Small intestine (tissue), 7 donors: Measurements from ENCODE around the gene COASY. TPM values are rescaled to one million over a fixed set of nuclear protein-coding genes. Genes with fewer than 3 reads are reported as not detected.

Experiments used
- DNase-seq, 2 donors: peaks; one replicate each; pipeline versions ENCODE4 v3.0.0 to v3.0.0-alpha.2; 2013
- FAIRE-seq: peaks from 2 replicates; lab custom pipeline; 2012; peaks lifted over from hg19 to GRCh38; lab: Jason Lieb, UNC
- H3K27ac ChIP-seq, 3 donors: one replicate each; pipeline ENCODE4 v1.5.1; 2013; ENCODE audit warnings: low read length in 2 of 3, mild to moderate bottlenecking in 2 of 3, control low read depth in 1 of 3, inconsistent platforms in 1 of 3, low read depth in 1 of 3, moderate library complexity in 1 of 3
- H3K27me3 ChIP-seq, 3 donors: one replicate each; pipeline ENCODE4 v1.6.1; 2013; ENCODE audit warnings: low read length in 3 of 3, inconsistent platforms in 1 of 3; ENCODE audit not compliant: control insufficient read depth in 3 of 3, insufficient read depth in 3 of 3
- H3K36me3 ChIP-seq, 3 donors: one replicate each; pipeline ENCODE4 v1.6.1; 2013; ENCODE audit warnings: low read length in 3 of 3, inconsistent platforms in 1 of 3, low read depth in 1 of 3, mild to moderate bottlenecking in 1 of 3, moderate library complexity in 1 of 3; ENCODE audit not compliant: control insufficient read depth in 3 of 3, insufficient read depth in 2 of 3
- H3K4me1 ChIP-seq, 3 donors: one replicate each; pipeline ENCODE4 v1.6.1; 2013; ENCODE audit warnings: low read length in 2 of 3, inconsistent platforms in 1 of 3, low read depth in 1 of 3, mild to moderate bottlenecking in 1 of 3, moderate library complexity in 1 of 3; ENCODE audit not compliant: control insufficient read depth in 3 of 3, insufficient read depth in 2 of 3
- H3K4me3 ChIP-seq, 3 donors: one replicate each; pipeline ENCODE4 v1.5.1; 2013; ENCODE audit warnings: low read length in 3 of 3, control low read depth in 1 of 3, inconsistent platforms in 1 of 3, low read depth in 1 of 3, mild to moderate bottlenecking in 1 of 3, moderate library complexity in 1 of 3
- H3K9me3 ChIP-seq, 2 donors: one replicate each; pipeline ENCODE4 v1.6.1; 2013; ENCODE audit warnings: low read depth in 1 of 2, low read length in 1 of 2; ENCODE audit not compliant: control insufficient read depth in 2 of 2, insufficient read depth in 1 of 2
- WGBS, 3 donors: extraction: QIAGEN DNeasy Blood & Tissue Kit; methylation state at CpG; one replicate each; pipeline ENCODE4 v1.1.7; 2013; 5-methylcytosine and 5-hydroxymethylcytosine counted together
- polyA plus RNA-seq, 4 donors: library from polyadenylated mRNA; stranded (reverse) in 3 of 4; unstranded in 1 of 4; fragments of 200-250 nt in 3 of 4; fragments of 120-200 nt in 1 of 4; gene quantifications; one replicate each; pipeline versions ENCODE4 v1.2.1 to v1.2.3, GENCODE V29; 2013
- donor health status: healthy with polysubstance abuse.
- donor health status: control.
- donor health status: control.
- donor health status: Bipolar disorder and iron deficiency.
- donor health status: healthy.

Gene COASY
- polyA plus RNA-seq, 4 donors: 72.6 to 153 (median 101) TPM

DNA sequence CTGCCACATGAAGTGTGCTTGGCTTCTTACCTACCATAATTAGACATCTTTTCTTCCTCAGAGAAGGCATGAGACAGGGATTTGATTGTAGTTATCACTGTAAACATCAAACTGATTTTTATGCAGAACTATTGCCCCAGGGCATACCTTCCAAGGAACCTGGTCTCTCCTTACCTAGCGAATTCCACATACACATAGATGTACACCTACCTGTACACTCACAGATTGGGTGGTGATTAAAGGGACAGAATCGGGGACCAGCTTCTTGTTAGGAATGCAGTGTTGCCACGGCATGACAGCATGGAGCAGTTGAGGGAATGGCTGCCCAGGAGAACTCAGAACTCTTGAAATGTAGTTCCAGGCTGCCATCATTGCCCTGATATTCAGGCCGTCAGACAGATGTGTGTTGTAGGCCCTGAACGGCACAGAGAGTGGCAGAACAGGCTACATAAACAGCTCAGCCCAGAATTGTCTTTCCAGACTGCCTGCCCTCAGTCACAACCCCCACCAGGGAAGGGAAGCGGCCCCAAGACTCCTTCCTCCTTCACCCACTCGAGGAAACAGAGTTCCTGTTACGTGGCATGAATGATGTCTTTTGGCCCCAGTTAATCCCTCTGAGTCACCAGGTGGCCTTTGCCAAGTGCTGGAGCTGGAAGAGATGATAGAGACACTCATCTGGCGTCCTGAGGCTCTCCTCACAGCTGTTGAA is 43.7 kb upstream of the COASY start:
- peaks cover 6 to 83% (median 28%) of the 10 kb centered on the region in 3 donors for H3K4me1 ChIP-seq
- no peaks in the 10 kb centered on the region for H3K9me3 ChIP-seq
- peaks cover 8 to 85% (median 9%) of the 10 kb centered on the region in 3 donors for H3K36me3 ChIP-seq
- H3K27me3 ChIP-seq: no peaks in the 10 kb centered on the region
- FAIRE-seq: no peak
- peak; percentile 92 to 95 for DNase-seq
- 19 to 30% (median 29%) methylated on average over 9 of the region's 9 CpGs for WGBS, 3 donors
- H3K27ac ChIP-seq: peak overlapping the region; percentile 87 to 97 (median 90)
- no peak overlapping the region for H3K4me3 ChIP-seq

DNA sequence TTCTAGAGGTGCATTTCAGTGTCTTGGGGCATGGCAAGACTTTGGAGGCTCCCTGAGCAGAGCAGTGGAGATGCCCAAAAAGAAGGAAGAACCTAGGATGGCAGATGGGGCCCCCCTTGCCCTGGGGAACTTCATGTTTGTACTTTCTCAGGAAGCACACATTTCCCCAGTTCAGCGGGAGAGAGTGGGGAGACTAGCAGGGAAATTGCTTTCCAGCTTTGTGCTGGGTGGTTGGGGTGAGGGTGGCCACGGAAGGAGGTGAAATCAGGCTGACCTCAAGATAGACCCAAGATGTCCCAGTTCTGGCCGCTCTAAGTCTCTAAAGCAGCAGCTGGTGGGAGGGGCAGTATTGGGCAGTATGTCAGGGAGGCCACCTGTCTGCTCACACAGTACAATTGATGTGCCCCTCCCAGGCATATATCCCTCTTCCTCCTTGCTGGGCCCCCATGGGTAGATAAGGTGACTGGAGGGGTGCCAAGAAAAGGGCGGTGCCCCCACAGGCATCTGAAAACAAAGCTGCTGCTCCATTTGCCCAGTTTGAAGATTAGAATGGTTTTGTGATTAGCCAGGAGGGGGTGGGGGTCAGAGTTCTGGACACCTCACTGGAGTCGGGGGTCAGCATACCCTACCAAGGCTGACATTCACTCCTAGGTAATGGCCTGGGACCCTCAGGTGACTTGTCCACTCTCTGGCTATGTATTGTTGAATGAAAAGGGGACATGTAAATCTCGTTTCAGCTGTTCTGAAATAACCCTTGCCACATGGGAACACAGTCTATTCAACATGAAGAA is 43.0 kb upstream of the COASY start:
- WGBS, 3 donors: 12 to 29% (median 25%) methylated on average over 6 of the region's 6 CpGs
- Histone ChIP-seq H3K9me3 (no peaks in the 10 kb centered on the region), H3K4me3 (no peak overlapping the region), H3K4me1 (peaks cover 6 to 81% (median 28%) of the 10 kb centered on the region in 3 donors), H3K27ac (peak overlapping the region; percentile 64 to 97 (median 90)), H3K27me3 (no peaks in the 10 kb centered on the region), H3K36me3 (peaks cover 7 to 78% (median 8%) of the 10 kb centered on the region in 3 donors)
- FAIRE-seq (no peak), DNase-seq (peak; percentile 88 to 96)

DNA sequence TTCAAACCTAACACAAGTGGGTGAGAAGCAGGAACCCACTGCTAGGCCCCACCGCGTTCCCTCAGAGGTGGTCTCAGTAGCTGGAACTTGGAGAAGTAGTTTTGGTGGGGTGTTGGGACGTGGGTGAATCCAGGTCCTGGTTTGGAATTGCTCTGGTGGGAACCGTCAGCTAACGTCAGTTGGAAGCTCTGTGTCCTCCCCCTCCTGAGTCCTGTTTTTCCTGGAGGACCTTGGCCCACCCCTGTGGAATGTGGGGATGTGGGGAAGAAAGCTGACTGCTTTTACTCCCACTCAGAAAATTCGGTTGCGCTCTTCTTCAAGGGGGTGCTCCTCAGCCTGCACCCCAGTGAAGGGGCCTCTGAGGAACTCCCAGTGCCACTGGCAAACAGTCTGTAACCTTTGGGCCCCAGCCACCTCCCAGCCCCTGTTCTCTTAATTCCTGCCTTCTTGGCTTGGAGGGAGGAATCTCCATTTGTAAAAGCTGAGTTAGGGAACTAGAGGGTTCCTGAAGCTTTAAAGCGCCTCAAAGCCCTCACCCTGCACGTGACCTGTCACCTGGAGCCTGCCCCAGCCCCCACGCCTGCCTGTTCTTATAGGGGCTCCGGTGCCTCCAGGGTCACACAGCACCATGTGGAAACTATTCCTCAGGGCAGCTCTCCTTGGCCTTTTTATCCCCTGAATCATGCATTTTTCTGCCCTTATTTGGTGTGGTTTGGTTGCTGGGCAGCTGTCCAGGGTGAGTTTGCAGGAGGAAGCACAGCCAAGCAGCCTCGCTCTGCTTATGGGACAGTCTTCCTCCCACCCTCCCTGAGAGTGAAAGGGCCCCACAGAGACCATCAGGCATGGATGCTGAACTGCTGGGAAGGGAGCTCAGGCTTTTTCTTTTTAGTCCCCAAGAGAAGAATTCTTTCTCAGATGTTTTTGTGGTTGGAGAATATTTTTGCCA is 42.1 kb upstream of the COASY start:
- Histone ChIP-seq H3K27ac (peak overlapping the region; percentile 64 to 97 (median 90)), H3K4me1 (peaks cover 6 to 72% (median 28%) of the 10 kb centered on the region in 3 donors), H3K9me3 (no peaks in the 10 kb centered on the region), H3K27me3 (no peaks in the 10 kb centered on the region), H3K4me3 (no peak overlapping the region), H3K36me3 (peaks cover 7 to 69% (median 8%) of the 10 kb centered on the region in 3 donors)
- 26 to 35% (median 27%) methylated on average over 12 of the region's 12 CpGs for WGBS, 3 donors
- FAIRE-seq (no peak), DNase-seq (peak; percentile 45 to 79)

DNA sequence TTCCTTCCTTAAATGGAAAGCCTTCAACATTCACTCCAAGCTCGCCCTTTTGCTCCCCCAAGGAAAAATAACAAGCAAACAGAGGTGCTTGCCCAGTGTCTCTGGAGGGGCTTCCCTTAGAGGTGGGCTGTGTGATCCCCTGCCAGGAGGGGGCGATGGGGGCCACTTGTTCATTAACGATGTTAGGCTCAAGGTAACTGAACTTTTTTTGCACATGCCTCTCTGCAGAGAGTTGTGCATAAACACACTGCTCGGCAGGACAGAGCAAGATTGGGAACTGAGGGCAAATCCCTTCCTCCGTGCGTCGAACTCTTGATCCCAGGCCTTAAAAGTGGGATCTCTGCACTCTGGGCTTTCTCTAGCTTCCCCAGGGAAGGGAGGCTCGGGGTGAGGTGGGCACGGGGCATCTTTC is 41.4 kb upstream of the COASY start:
- Histone ChIP-seq H3K27ac (peak overlapping the region in 2 of 3 donors; percentile 90 to 97), H3K36me3 (peaks cover 7 to 62% (median 8%) of the 10 kb centered on the region in 3 donors), H3K27me3 (no peaks in the 10 kb centered on the region), H3K4me3 (no peak overlapping the region), H3K4me1 (peaks cover 6 to 71% (median 28%) of the 10 kb centered on the region in 3 donors), H3K9me3 (no peaks in the 10 kb centered on the region)
- no peak for DNase-seq
- no peak for FAIRE-seq
- WGBS, 3 donors: 53 to 73% (median 71%) methylated on average over 9 of the region's 9 CpGs

DNA sequence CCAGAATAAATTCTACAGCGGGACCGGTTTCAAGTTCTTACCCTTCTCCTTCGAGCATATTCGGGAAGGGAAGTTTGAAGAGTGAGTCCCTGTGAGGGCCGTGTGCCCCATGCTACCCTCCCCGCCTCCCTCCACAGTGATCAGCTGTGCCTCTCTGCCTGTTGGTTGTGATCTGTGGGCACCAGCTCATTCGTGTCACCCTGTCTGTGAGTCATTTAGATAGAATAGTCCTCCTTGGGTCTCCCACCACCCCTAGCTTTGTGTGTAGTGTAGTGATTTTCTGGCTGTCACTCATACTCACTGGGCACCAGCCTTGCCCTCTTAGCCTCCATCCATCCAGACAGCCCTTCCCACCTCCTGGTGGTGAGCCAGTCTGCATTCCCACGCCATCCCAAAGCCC is 40.9 kb upstream of the COASY start:
- 66 to 84% (median 77%) methylated on average over 8 of the region's 8 CpGs for WGBS, 3 donors

DNA sequence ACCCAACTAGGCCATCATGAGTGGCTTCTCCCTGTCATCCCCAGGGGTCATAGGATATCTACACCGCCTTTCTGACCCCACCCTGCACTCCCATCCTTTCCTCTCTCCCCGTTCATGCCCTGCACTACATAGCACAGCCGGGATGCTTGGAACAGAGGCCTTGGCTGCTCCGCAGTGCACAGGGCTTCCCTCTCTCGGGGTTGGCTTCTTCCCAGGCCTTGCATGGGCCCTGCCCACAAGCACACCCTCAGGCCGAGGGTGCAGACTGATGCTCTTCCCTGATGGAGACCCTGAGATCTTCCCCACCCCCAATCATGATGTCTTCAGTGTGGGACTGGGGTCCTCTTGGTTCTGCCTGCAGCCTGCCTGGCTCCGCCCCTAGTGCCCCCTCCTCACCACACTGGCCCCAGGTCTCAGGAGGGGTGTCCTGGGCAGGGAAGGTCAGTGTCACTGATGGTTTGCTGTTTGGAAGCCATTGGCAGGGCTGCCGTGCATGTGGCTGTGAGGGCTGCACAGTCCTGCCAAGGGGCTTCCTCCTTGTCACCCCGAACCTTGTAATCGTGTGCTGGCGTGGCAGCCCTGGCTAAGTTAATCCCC is 40.2 kb upstream of the COASY start:
- peaks cover 7 to 51% (median 8%) of the 10 kb centered on the region in 3 donors for H3K36me3 ChIP-seq
- H3K27ac ChIP-seq: peak overlapping the region in 2 of 3 donors; percentile 90 to 97
- no peaks in the 10 kb centered on the region for H3K27me3 ChIP-seq
- WGBS, 3 donors: 71 to 92% (median 89%) methylated on average over 11 of the region's 11 CpGs
- no peaks in the 10 kb centered on the region for H3K9me3 ChIP-seq
- DNase-seq: no peak
- no peak overlapping the region for H3K4me3 ChIP-seq
- H3K4me1 ChIP-seq: peaks cover 6 to 67% (median 28%) of the 10 kb centered on the region in 3 donors
- no peak for FAIRE-seq

More for the DNA sequence above, 40.9 kb upstream of the COASY start:
- Histone ChIP-seq H3K36me3 (peaks cover 7 to 58% (median 8%) of the 10 kb centered on the region in 3 donors), H3K27ac (peak overlapping the region; percentile 24 to 97 (median 90)), H3K4me3 (no peak overlapping the region), H3K27me3 (no peaks in the 10 kb centered on the region), H3K9me3 (no peaks in the 10 kb centered on the region), H3K4me1 (peaks cover 6 to 71% (median 28%) of the 10 kb centered on the region in 3 donors)
- no peak for DNase-seq
- FAIRE-seq: no peak

DNA sequence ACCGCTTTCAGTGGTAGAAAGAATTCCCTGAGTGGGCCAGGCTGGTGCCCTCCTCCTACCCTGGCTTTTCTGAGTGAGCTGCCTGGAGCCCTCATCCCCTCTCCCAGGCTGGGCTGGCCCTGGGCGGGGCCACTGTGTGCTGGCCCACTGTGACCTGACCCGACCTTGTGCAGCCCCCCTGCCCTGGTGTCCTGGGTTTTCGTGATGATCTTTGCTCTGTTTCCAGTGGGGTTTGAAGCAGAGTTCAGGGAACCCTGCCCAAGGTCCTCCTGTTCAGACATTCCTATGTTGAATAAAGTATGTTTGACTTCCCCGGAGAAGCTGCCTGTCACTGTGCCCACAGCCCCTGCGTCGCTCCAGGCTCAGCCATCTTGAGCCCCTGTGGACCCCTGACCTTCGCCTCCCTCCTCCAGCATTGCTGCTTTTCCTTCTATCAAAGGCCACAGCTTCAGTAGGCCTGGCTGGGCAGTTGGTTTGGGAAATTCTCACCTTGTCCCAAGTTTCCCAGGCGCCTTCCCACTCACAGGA is 39.6 kb upstream of the COASY start:
- Histone ChIP-seq H3K27ac (peak overlapping the region in 2 of 3 donors; percentile 90 to 97), H3K9me3 (no peaks in the 10 kb centered on the region), H3K4me1 (peaks cover 6 to 68% (median 27%) of the 10 kb centered on the region in 3 donors), H3K27me3 (no peaks in the 10 kb centered on the region), H3K36me3 (peaks cover 7 to 45% (median 8%) of the 10 kb centered on the region in 3 donors), H3K4me3 (no peak overlapping the region)
- DNase-seq: no peak
- no peak for FAIRE-seq
- WGBS, 3 donors: 73 to 87% (median 83%) methylated on average over 9 of the region's 9 CpGs
